HepG2 (cell line): ENCODE results near the gene RAB3B. TPM values are rescaled to one million over a fixed set of nuclear protein-coding genes. Genes with fewer than 3 reads are reported as not detected.

Source experiments
- ARID5B ChIP-seq: IDR thresholded peaks from 2 replicates; pipeline ENCODE4 v1.4.0; 2020; ENCODE audit warnings: mild to moderate bottlenecking, missing genetic modification reagents
- KDM1A ChIP-seq: IDR thresholded peaks from 2 replicates; pipeline ENCODE4 v1.6.1; 2016; ENCODE audit warnings: missing compliant biosample characterization
- LBX2 ChIP-seq: sonication (generic); formaldehyde crosslinking; IDR thresholded peaks from 2 replicates; pipeline ENCODE4 v1.5.0; 2020; ENCODE audit warnings: missing genetic modification reagents, mild to moderate bottlenecking, borderline replicate concordance
- NFYC ChIP-seq: IDR thresholded peaks from 2 replicates; pipeline ENCODE4 v1.6.1; 2016; ENCODE audit warnings: missing genetic modification reagents, missing compliant biosample characterization
- NR3C1 ChIP-seq: sonication (generic); formaldehyde crosslinking; IDR thresholded peaks from 2 replicates; pipeline ENCODE4 v1.4.0; 2020; ENCODE audit warnings: missing genetic modification reagents
- PCBP1 ChIP-seq: fragments of 200-400 bp; formaldehyde crosslinking; IDR thresholded peaks from 2 replicates; pipeline ENCODE4 v1.6.1; 2017; ENCODE audit warnings: mild to moderate bottlenecking, low read depth, low read length, borderline replicate concordance
- RNF219 ChIP-seq: sonication (generic); formaldehyde crosslinking; IDR thresholded peaks from 2 replicates; pipeline ENCODE4 v1.5.0; 2020; ENCODE audit warnings: mild to moderate bottlenecking, missing genetic modification reagents
- SRSF9 ChIP-seq: fragments of 200-400 bp; formaldehyde crosslinking; IDR thresholded peaks from 2 replicates; pipeline ENCODE4 v1.6.1; 2018; ENCODE audit warnings: borderline replicate concordance, mild to moderate bottlenecking, low read depth, low read length; ENCODE audit not compliant: insufficient read depth, poor library complexity, severe bottlenecking
- ZNF256 ChIP-seq: sonication (generic); formaldehyde crosslinking; conservative IDR thresholded peaks from 2 replicates; pipeline ENCODE4 v1.4.0; 2020; ENCODE audit warnings: missing genetic modification reagents
- ZNF383 ChIP-seq: sonication (generic); formaldehyde crosslinking; IDR thresholded peaks from 2 replicates; pipeline ENCODE4 v1.4.0; 2020; ENCODE audit warnings: missing genetic modification reagents, mild to moderate bottlenecking, borderline replicate concordance
- ZNF407 ChIP-seq: sonication (generic); formaldehyde crosslinking; IDR thresholded peaks from one replicate; pipeline ENCODE4 v1.5.1; 2020; ENCODE audit warnings: mild to moderate bottlenecking, missing genetic modification reagents; ENCODE audit errors: not compliant biosample characterization
- polyA plus RNA-seq, 8 experiments: library from polyadenylated mRNA; depleted of rRNA in 3 of 8; stranded (reverse) in 7 of 8; unstranded in 1 of 8; fragments of >200 nt; fragmentation: Illumina TruSeq in 4 of 8; extraction: Trizol in 4 of 8; gene quantifications; 2 replicates each; pipeline versions ENCODE4 v1.2.1 to v1.2.3, GENCODE V29; 2011 to 2016; ENCODE audit warnings: low read depth in 4 of 8, missing spikeins in 1 of 8, mixed read lengths in 1 of 8; ENCODE audit not compliant: insufficient read depth in 1 of 8
- total RNA-seq, 5 experiments: library from RNA; depleted of rRNA; stranded (reverse); fragments of >200 nt; fragmentation: Illumina TruSeq; extraction: Trizol; gene quantifications; 2 replicates each; pipeline ENCODE4 v1.2.3, GENCODE V29; 2016; ENCODE audit warnings: low read depth in 1 of 5

Gene RAB3B
- total and polyA plus RNA-seq, 2 of the 13 experiments (the other 11 are each of a cell fraction or from before 2014, with no cell fraction given), result 1.0 to 1.2 TPM

GRCh38 chr1:52033190-52034049, 42.9 kb upstream of the RAB3B start, which contains the start of gene KTI12 (continued):
- peak; percentile 29; the same call in 1 of the 2 replicates for TF ChIP-seq ARID5B
- no peak for TF ChIP-seq RNF219 (CRISPR knock-in tag)
- no peak for TF ChIP-seq NR3C1 (CRISPR knock-in tag)
- 0 out of 2 replicates have a peak, but pooled peaks have one; percentile 69 for TF ChIP-seq ZNF256
- TF ChIP-seq SRSF9, result no peak
- TF ChIP-seq NFYC (CRISPR knock-in tag), result peak; percentile 43; the same call in 1 of the 2 replicates
- no peak for TF ChIP-seq PCBP1
- no peak for TF ChIP-seq ZNF383 (CRISPR knock-in tag)
- TF ChIP-seq ZNF407 (CRISPR knock-in tag), result peak; percentile 40
- TF ChIP-seq KDM1A (CRISPR knock-in tag), result no peak
- TF ChIP-seq LBX2, result 0 out of 2 replicates have a peak, but pooled peaks have one; percentile 68
